Heart left ventricle (tissue), 16 donors: Measurements from ENCODE around the gene TMEM259. TPM values are rescaled to one million over a fixed set of nuclear protein-coding genes. Genes with fewer than 3 reads are reported as not detected.

ENCODE experiments used
- ATAC-seq, 4 donors: fragments of 200-7000 bp; cut with Tn5 transposase; one replicate each; pipeline ENCODE4 v1.9.1; 2020 to 2022; ENCODE audit warnings: moderate library complexity in 4 of 4, mild to moderate bottlenecking in 3 of 4, moderate number of reproducible peaks in 1 of 4
- DNase-seq, 5 donors: peaks; one replicate each; pipeline ENCODE4 v3.0.0-alpha.2; 2020
- H3K27ac ChIP-seq, 12 donors: fragments of 200-600 bp; sonication (generic) in 4 of 12; one replicate each; pipeline versions ENCODE4 v1.5.0 to v1.8.0; 2016 to 2022; ENCODE audit warnings: mild to moderate bottlenecking in 2 of 12
- H3K27me3 ChIP-seq, 9 donors: fragments of 200-600 bp; sonication (generic) in 2 of 9; one replicate each; pipeline versions ENCODE4 v1.5.1 to v1.8.0; 2016 to 2022; ENCODE audit warnings: mild to moderate bottlenecking in 3 of 9
- H3K36me3 ChIP-seq, 9 donors: fragments of 200-600 bp; sonication (generic) in 2 of 9; one replicate each; pipeline versions ENCODE4 v1.5.0 to v1.8.0; 2018 to 2022; ENCODE audit warnings: mild to moderate bottlenecking in 2 of 9
- H3K4me1 ChIP-seq, 12 donors: fragments of 200-600 bp; sonication (generic) in 4 of 12; one replicate each; pipeline versions ENCODE4 v1.5.0 to v1.8.0; 2016 to 2022; ENCODE audit warnings: mild to moderate bottlenecking in 3 of 12
- H3K4me3 ChIP-seq, 12 donors: fragments of 200-600 bp; sonication (generic) in 4 of 12; one replicate each; pipeline versions ENCODE4 v1.5.0 to v1.8.0; 2017 to 2022; ENCODE audit warnings: mild to moderate bottlenecking in 9 of 12, moderate library complexity in 4 of 12
- H3K9me3 ChIP-seq, 12 donors: fragments of 200-600 bp; sonication (generic) in 4 of 12; one replicate each; pipeline versions ENCODE4 v1.5.0 to v1.8.0; 2016 to 2022; ENCODE audit warnings: mild to moderate bottlenecking in 1 of 12
- CTCF ChIP-seq, 12 donors: fragments of 200-600 bp; sonication (generic) in 4 of 12; IDR thresholded peaks; one replicate each; pipeline versions ENCODE4 v1.5.0 to v1.8.0; 2018 to 2022; ENCODE audit warnings: antibody characterized with exemption in 12 of 12, mild to moderate bottlenecking in 5 of 12
- POLR2A ChIP-seq, 2 donors: fragments of 450-650 bp; IDR thresholded peaks; one replicate each; pipeline ENCODE4 v1.6.1; 2017; ENCODE audit warnings: antibody characterized with exemption in 2 of 2, mild to moderate bottlenecking in 2 of 2, moderate library complexity in 2 of 2
- WGBS, 4 donors: extraction: QIAGEN DNeasy Blood & Tissue Kit in 2 of 4; methylation state at CpG; one replicate each; pipeline versions ENCODE4 v1.1.5 to v1.1.7; 2013 to 2018; 5-methylcytosine and 5-hydroxymethylcytosine counted together
- intact Hi-C, 10 donors: fragments of 100-400 bp; cut with DNase I; formaldehyde crosslinking; loops; one replicate each; pipeline versions ENCODE4 v1.11.1 to v1.14.2; 2022
- polyA plus RNA-seq, 2 donors: library from polyadenylated mRNA; stranded (reverse); fragments of 200-250 nt; gene quantifications; one replicate each; pipeline ENCODE4 v1.2.3, GENCODE V29; 2013
- total RNA-seq, 9 donors: library from RNA; depleted of rRNA in 2 of 9; stranded (reverse); fragments of >200 nt in 2 of 9; fragmentation: NEBNext Ultra II Directional in 3 of 9; extraction: Animal tissue kit (Norgen Biotek cat#: 25700) in 3 of 9; gene quantifications; one replicate each; pipeline versions ENCODE4 v1.1.0 to v1.2.4, GENCODE V29; 2016 to 2023
- donor health status: ischemic (EF 13 %, LVEDD 7.1; RV severe dilation, severe dysfunction).
- donor health status: healthy with polysubstance abuse.
- donor health status: DM: no; HTN: yes; CAD: no.
- donor health status: DM: no; HTN: no; CAD: no.
- donor health status: ischemic (EF 25% LVEDD 6.9; RV normal size, moderate dysfunction).
- donor health status: ischemic (EF 25% LVEDD 5.7; RV mildly dilated, moderate dysfunction).
- donor health status: healthy.
- donor health status: DM: yes; HTN: yes; CAD: no.
- donor health status: ischemic (EF 35%, LVEDD 5.7; RV mildly dilated, moderate dysfunction).
- donor health status: nonischemic (EF 11% LVEDD 7.7; RV severe dilation, severe dysfunction).
- donor health status: DM: yes; HTN: yes; CAD: no.
- donor health status: PGD.
- donor health status: ischemic (EF 29% LVEDD 5.4; RV normal size, mild dysfunction).
- donor health status: nonischemic (EF 23%, LVEDD 6.1; RV moderate dilation, normal function).

TMEM259 gene
- total and polyA plus RNA-seq, 11 donors: 95.1 to 189 (median 113) TPM

- 3 to 16% (median 6%) methylated on average over 13 to 73 of the region's 73 CpGs for WGBS, 4 donors
- peaks cover 37 to 73% (median 54%) of the 10 kb centered on the region in 9 donors for H3K27me3 ChIP-seq
- intact Hi-C loops: loop anchor here in 2 of 10 donors (1.0 kb wide), 1 partner anchor 80 kb away; no protein-coding TSS in a partner anchor
Observed at GRCh38 chr19:1000591-1001537, 20.1 kb downstream of the TMEM259 start.

GRCh38 chr19:1000095-1000494 is 20.8 kb downstream of the TMEM259 start, which contains the start of gene GRIN3B:
Gene GRIN3B, plus strand, starts transcription at chr19:1000419. Its CDS starts 19 bp downstream, at chr19:1000438.
- H3K4me3 ChIP-seq: peak within 1 kb of the TSS in 9 of 12 donors; percentile 6 to 42 (median 24)
- intact Hi-C loops: no loop called here
- H3K4me1 ChIP-seq: peaks cover 0 to 34% (median 12%) of the 10 kb centered on the region in 12 donors
- H3K36me3 ChIP-seq: no peaks in the 10 kb centered on the region
- TF ChIP-seq POLR2A (IDR thresholded peaks at IDR 0.05) (no peak), CTCF (IDR thresholded peaks at IDR 0.05) (peak in 11 of 12 donors; percentile 15 to 55 (median 47))
- WGBS, 4 donors: 2 to 4% (median 2%) methylated on average over 20 to 43 of the region's 43 CpGs
- H3K27me3 ChIP-seq: peaks cover 37 to 81% (median 60%) of the 10 kb centered on the region in 9 donors
- ATAC-seq (peak in 3 of 4 donors; percentile 28 to 37 (median 32)), DNase-seq (peak in 4 of 5 donors; percentile 49 to 82 (median 58))
- no peak within 1 kb of the TSS for H3K27ac ChIP-seq
- H3K9me3 ChIP-seq: no peaks in the 10 kb centered on the region

More at GRCh38 chr19:1000591-1001537, 20.1 kb downstream of the TMEM259 start:
- TF ChIP-seq CTCF (IDR thresholded peaks at IDR 0.05) (no peak), POLR2A (IDR thresholded peaks at IDR 0.05) (no peak)
- Histone ChIP-seq H3K27ac (no peak overlapping the region), H3K4me1 (peaks cover 0 to 29% (median 11%) of the 10 kb centered on the region in 12 donors), H3K36me3 (no peaks in the 10 kb centered on the region), H3K4me3 (peak overlapping the region in 7 of 12 donors; percentile 3 to 42 (median 15)), H3K9me3 (no peaks in the 10 kb centered on the region)
- DNase-seq (no peak), ATAC-seq (no peak)

- Histone ChIP-seq H3K36me3 (peaks cover 0 to 4% (median 0%) of the 10 kb centered on the region in 9 donors), H3K4me1 (peaks cover 0 to 34% (median 12%) of the 10 kb centered on the region in 12 donors), H3K4me3 (no peak overlapping the region), H3K9me3 (no peaks in the 10 kb centered on the region), H3K27me3 (peaks cover 37 to 86% (median 60%) of the 10 kb centered on the region in 9 donors), H3K27ac (no peak overlapping the region)
- intact Hi-C loops: no loop called here
- ATAC-seq (no peak), DNase-seq (no peak)
- 61 to 77% (median 66%) methylated on average over 3 of the region's 3 CpGs for WGBS, 4 donors
- TF ChIP-seq POLR2A (IDR thresholded peaks at IDR 0.05) (no peak), CTCF (IDR thresholded peaks at IDR 0.05) (no peak)
Observed at GRCh38 chr19:999379-999719, 21.6 kb downstream of the TMEM259 start.

GRCh38 chr19:998064-998463 is 22.9 kb downstream of the TMEM259 start:
- Histone ChIP-seq H3K36me3 (peaks cover 0 to 17% (median under 1%) of the 10 kb centered on the region in 9 donors), H3K27ac (no peak overlapping the region), H3K9me3 (no peaks in the 10 kb centered on the region), H3K27me3 (peaks cover 37 to 82% (median 60%) of the 10 kb centered on the region in 9 donors), H3K4me3 (no peak overlapping the region), H3K4me1 (peaks cover 0 to 34% (median 12%) of the 10 kb centered on the region in 12 donors)
- WGBS, 4 donors: 4 to 29% (median 18%) methylated on average over 6 of the region's 6 CpGs
- ATAC-seq (no peak), DNase-seq (no peak)
- TF ChIP-seq POLR2A (IDR thresholded peaks at IDR 0.05): no peak
- TF ChIP-seq CTCF (IDR thresholded peaks at IDR 0.05): no peak
- intact Hi-C loops: no loop called here
